Neural cell (in vitro differentiated cells): ENCODE results near the gene GPR21. TPM values are rescaled to one million over a fixed set of nuclear protein-coding genes. Genes with fewer than 3 reads are reported as not detected.
A peak's percentile ranks its signal among the peaks of the same experiment; 100 is the strongest.

Experiments
- H2AFZ ChIP-seq: fragments of 200-600, 300-800 bp; sonication (generic), shearing (Covaris generic); 2 replicates; pipeline ENCODE4 v1.6.0; 2014; ENCODE audit warnings: low read depth, mild to moderate bottlenecking, antibody characterized with exemption, low read length, moderate library complexity
- H3F3A ChIP-seq: fragments of 200-600 bp; shearing (Covaris generic); 2 replicates; pipeline ENCODE4 v1.6.1; 2016; ENCODE audit warnings: mild to moderate bottlenecking, moderate library complexity, mixed read lengths, antibody characterized with exemption, low read length; ENCODE audit not compliant: insufficient read depth, poor library complexity, severe bottlenecking
- H3K27ac ChIP-seq: fragments of 200-600, 300-800 bp; sonication (generic), shearing (Covaris generic); 2 replicates; pipeline ENCODE4 v1.5.1; 2014; ENCODE audit warnings: mild to moderate bottlenecking, low read length, moderate library complexity
- H3K27me3 ChIP-seq: fragments of 300-800, 200-600 bp; sonication (generic), shearing (Covaris generic); 2 replicates; pipeline ENCODE4 v1.6.0; 2014; ENCODE audit warnings: mild to moderate bottlenecking, low read depth, low read length, moderate library complexity; ENCODE audit not compliant: insufficient read depth
- H3K36me3 ChIP-seq: fragments of 300-800, 200-600 bp; sonication (generic), shearing (Covaris generic); 2 replicates; pipeline ENCODE4 v1.5.1; 2014; ENCODE audit warnings: mild to moderate bottlenecking, antibody characterized with exemption, low read length, moderate library complexity; ENCODE audit not compliant: insufficient read depth
- H3K4me2 ChIP-seq: fragments of 300-800, 200-600 bp; sonication (generic), shearing (Covaris generic); 2 replicates; pipeline ENCODE4 v1.6.0; 2014; ENCODE audit warnings: mild to moderate bottlenecking, low read length
- H3K4me3 ChIP-seq: fragments of 300-800, 200-600 bp; sonication (generic), shearing (Covaris generic); 2 replicates; pipeline ENCODE4 v1.5.1; 2014; ENCODE audit warnings: mild to moderate bottlenecking, low read length, moderate library complexity
- H3K79me2 ChIP-seq: fragments of 200-600 bp; shearing (Covaris generic); replicated peaks from 2 replicates; pipeline ENCODE4 v1.6.0; 2014; ENCODE audit warnings: mild to moderate bottlenecking, low read length, moderate library complexity; ENCODE audit not compliant: insufficient read depth
- H3K9ac ChIP-seq: fragments of 300-800, 200-600 bp; sonication (generic), shearing (Covaris generic); 2 replicates; pipeline ENCODE4 v1.6.1; 2016; ENCODE audit warnings: mild to moderate bottlenecking, low read length, mixed read lengths
- H3K9me2 ChIP-seq: fragments of 200-600 bp; shearing (Covaris generic); 2 replicates; pipeline ENCODE4 v1.6.1; 2016; ENCODE audit warnings: mild to moderate bottlenecking, low read length, mixed read lengths; ENCODE audit not compliant: insufficient read depth
- H3K9me3 ChIP-seq: fragments of 200-600, 300-800 bp; sonication (generic), shearing (Covaris generic); 2 replicates; pipeline ENCODE4 v1.6.1; 2016; ENCODE audit warnings: mild to moderate bottlenecking, mixed run types, low read length, moderate library complexity, mixed read lengths
- H4K20me1 ChIP-seq: fragments of 200-600 bp; shearing (Covaris generic); 2 replicates; pipeline ENCODE4 v1.6.1; 2016; ENCODE audit warnings: mild to moderate bottlenecking, mixed run types; ENCODE audit not compliant: insufficient read depth
- CTCF ChIP-seq: fragments of 450-650 bp; IDR thresholded peaks from 2 replicates; pipeline ENCODE4 v1.5.1; 2014; ENCODE audit warnings: antibody characterized with exemption, mild to moderate bottlenecking, moderate library complexity; ENCODE audit not compliant: poor library complexity, severe bottlenecking
- EP300 ChIP-seq: fragments of 450-650 bp; conservative IDR thresholded peaks from 2 replicates; pipeline ENCODE4 v1.6.1; 2014; ENCODE audit warnings: antibody characterized with exemption, mild to moderate bottlenecking, moderate library complexity; ENCODE audit not compliant: poor library complexity, severe bottlenecking
- EZH2 ChIP-seq: fragments of 200-600, 300-800 bp; shearing (Covaris generic), sonication (generic); IDR thresholded peaks from 2 replicates; pipeline ENCODE4 v1.6.1; 2014; ENCODE audit warnings: antibody characterized with exemption, low read length, borderline replicate concordance, mild to moderate bottlenecking; ENCODE audit not compliant: insufficient read depth, poor library complexity, severe bottlenecking
- MXI1 ChIP-seq: fragments of 450-650 bp; conservative IDR thresholded peaks from 2 replicates; pipeline ENCODE4 v1.6.1; 2014; ENCODE audit warnings: antibody characterized with exemption, mild to moderate bottlenecking; ENCODE audit not compliant: poor library complexity, severe bottlenecking
- POLR2AphosphoS5 ChIP-seq: IDR thresholded peaks from 2 replicates; pipeline ENCODE4 v1.6.1; 2012
- RAD21 ChIP-seq: fragments of 450-650 bp; conservative IDR thresholded peaks from 2 replicates; pipeline ENCODE4 v1.6.1; 2014; ENCODE audit warnings: antibody characterized with exemption, mild to moderate bottlenecking, moderate library complexity
- REST ChIP-seq: IDR thresholded peaks from 2 replicates; pipeline ENCODE4 v1.6.1; 2012; ENCODE audit warnings: borderline replicate concordance
- SMC3 ChIP-seq: fragments of 450-650 bp; conservative IDR thresholded peaks from 2 replicates; pipeline ENCODE4 v1.6.1; 2014; ENCODE audit warnings: antibody characterized with exemption, mild to moderate bottlenecking, moderate library complexity; ENCODE audit not compliant: poor library complexity
- TAF1 ChIP-seq: IDR thresholded peaks from 2 replicates; pipeline ENCODE4 v1.6.1; 2012; ENCODE audit warnings: low read depth
- polyA plus RNA-seq: library from polyadenylated mRNA; depleted of rRNA; stranded (reverse); fragments of >200 nt; gene quantifications from 2 replicates; pipeline ENCODE4 v1.2.3, GENCODE V29; 2014

The GPR21 gene
- polyA plus RNA-seq, 1 donor from 2014 or later, result 2.2 TPM

GRCh38 chr9:123080444-123080843, 47.0 kb downstream of the GPR21 start:
- TF ChIP-seq SMC3 (no peak), RAD21 (no peak), EZH2 (no peak), POLR2AphosphoS5 (no peak), REST (no peak), MXI1 (no peak), EP300 (no peak), TAF1 (no peak), CTCF (no peak)
- H3K9me2 ChIP-seq, result no peaks in the 10 kb centered on the region
- H2AFZ ChIP-seq, result no peak overlapping the region
- no peaks in the 10 kb centered on the region for H4K20me1 ChIP-seq
- no peak overlapping the region for H3K9ac ChIP-seq
- no peak overlapping the region for H3K27ac ChIP-seq
- no peaks in the 10 kb centered on the region for H3K9me3 ChIP-seq
- H3K79me2 ChIP-seq, result no peaks in the 10 kb centered on the region
- no peaks in the 10 kb centered on the region for H3K27me3 ChIP-seq
- no peaks in the 10 kb centered on the region for H3K36me3 ChIP-seq
- H3K4me2 ChIP-seq, result no peak overlapping the region
- H3F3A ChIP-seq, result no peaks in the 10 kb centered on the region
- no peak overlapping the region for H3K4me3 ChIP-seq

- Histone ChIP-seq H3K9me2 (no peaks in the 10 kb centered on the region), H3K9me3 (no peaks in the 10 kb centered on the region), H3K27ac (no peak overlapping the region), H4K20me1 (no peaks in the 10 kb centered on the region), H3K4me2 (no peak overlapping the region), H3K79me2 (no peaks in the 10 kb centered on the region), H3F3A (no peaks in the 10 kb centered on the region), H3K9ac (no peak overlapping the region), H3K27me3 (no peaks in the 10 kb centered on the region), H2AFZ (no peak overlapping the region), H3K36me3 (no peaks in the 10 kb centered on the region), H3K4me3 (no peak overlapping the region)
- TF ChIP-seq RAD21, result peak; percentile 69
- TF ChIP-seq CTCF, result peak; percentile 67
- no peak for TF ChIP-seq EZH2
- peak; percentile 78 for TF ChIP-seq SMC3
- TF ChIP-seq POLR2AphosphoS5, result no peak
Observed at GRCh38 chr9:123081824-123082223, 48.4 kb downstream of the GPR21 start.
